ENCODE data around the gene KLHL15. TPM values are rescaled to one million over a fixed set of nuclear protein-coding genes. Genes with fewer than 3 reads are reported as not detected.

KLHL15 gene
- total RNA-seq, 1 donor from 2014 or later, result 3.1 TPM

DNA sequence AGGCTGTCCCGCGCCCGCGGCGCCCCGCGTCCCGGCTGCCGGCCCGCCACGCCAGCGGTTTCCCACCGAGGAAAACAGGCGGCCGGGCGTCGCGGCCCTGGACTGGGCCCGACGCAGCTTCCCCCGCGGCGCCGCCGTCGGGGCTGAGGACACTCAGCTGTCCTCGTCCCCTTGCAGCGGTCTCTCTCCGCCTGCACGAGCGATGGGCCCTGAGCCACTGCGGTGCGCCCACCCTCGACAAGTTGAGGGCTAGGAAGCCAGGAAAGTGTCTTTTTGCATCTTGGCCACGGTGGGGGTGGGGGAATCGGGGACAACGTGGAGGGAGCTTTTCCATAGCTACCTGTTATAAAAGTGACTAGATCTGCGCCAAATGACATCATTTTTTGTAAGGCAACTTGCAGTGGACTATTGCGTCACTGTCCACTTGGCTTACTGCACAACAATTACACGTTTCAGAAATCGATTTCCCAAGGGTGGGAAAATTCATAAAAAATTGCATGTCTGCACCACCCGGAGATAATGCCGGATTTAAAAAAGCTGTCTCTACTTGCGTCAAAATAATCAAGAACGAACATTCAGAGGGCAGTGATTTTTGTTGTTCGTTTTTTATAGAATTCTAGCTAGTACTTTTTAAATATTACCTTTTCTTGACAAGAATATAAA is 1.1 kb downstream of the KLHL15 start:
- TF ChIP-seq, protein P1, sequence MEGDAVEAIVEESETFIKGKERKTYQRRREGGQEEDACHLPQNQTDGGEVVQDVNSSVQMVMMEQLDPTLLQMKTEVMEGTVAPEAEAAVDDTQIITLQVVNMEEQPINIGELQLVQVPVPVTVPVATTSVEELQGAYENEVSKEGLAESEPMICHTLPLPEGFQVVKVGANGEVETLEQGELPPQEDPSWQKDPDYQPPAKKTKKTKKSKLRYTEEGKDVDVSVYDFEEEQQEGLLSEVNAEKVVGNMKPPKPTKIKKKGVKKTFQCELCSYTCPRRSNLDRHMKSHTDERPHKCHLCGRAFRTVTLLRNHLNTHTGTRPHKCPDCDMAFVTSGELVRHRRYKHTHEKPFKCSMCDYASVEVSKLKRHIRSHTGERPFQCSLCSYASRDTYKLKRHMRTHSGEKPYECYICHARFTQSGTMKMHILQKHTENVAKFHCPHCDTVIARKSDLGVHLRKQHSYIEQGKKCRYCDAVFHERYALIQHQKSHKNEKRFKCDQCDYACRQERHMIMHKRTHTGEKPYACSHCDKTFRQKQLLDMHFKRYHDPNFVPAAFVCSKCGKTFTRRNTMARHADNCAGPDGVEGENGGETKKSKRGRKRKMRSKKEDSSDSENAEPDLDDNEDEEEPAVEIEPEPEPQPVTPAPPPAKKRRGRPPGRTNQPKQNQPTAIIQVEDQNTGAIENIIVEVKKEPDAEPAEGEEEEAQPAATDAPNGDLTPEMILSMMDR (IDR thresholded peaks at IDR 0.05), result no peak
- Histone ChIP-seq H3K36me3 (no peaks in the 10 kb centered on the region), H3K27me3 (no peaks in the 10 kb centered on the region), H3K4me1 (no peaks in the 10 kb centered on the region), H3K4me3 (peak overlapping the region; percentile 75 to 94), H3K9me3 (no peaks in the 10 kb centered on the region), H3K27ac (peak overlapping the region; percentile 93 to 96)
- intact Hi-C loops (cut with DNase I), result loop anchor here (1.0 to 10.0 kb wide), 4 partner anchors 28 to 281 kb away; partner anchors contain the start of genes ACOT9, CXorf58, EIF2S3 and SAT1
- DNase-seq (ENCODE audit: low spot score in 2 of 2), result peak in 1 of 2 donors; percentile 66

GRCh38 chrX:24024819-24025740 is 1.9 kb downstream of the KLHL15 start:
- DNase-seq (ENCODE audit: low spot score in 2 of 2), result peak; percentile 43 to 90
- H3K36me3 ChIP-seq, result no peaks in the 10 kb centered on the region
- intact Hi-C loops (cut with DNase I), result loop anchor here (1.0 to 10.0 kb wide), 5 partner anchors 29 to 358 kb away; partner anchors contain the start of genes ACOT9, CXorf58, EIF2S3 and PRDX4
- peak overlapping the region; percentile 93 to 96 for H3K27ac ChIP-seq
- TF ChIP-seq, protein P1 (IDR thresholded peaks at IDR 0.05), result no peak
- peak overlapping the region; percentile 75 to 94 for H3K4me3 ChIP-seq
- H3K27me3 ChIP-seq, result no peaks in the 10 kb centered on the region
- H3K4me1 ChIP-seq, result no peaks in the 10 kb centered on the region
- no peaks in the 10 kb centered on the region for H3K9me3 ChIP-seq

GRCh38 chrX:24023972-24024669 is 2.9 kb downstream of the KLHL15 start:
- no peaks in the 10 kb centered on the region for H3K27me3 ChIP-seq
- no peaks in the 10 kb centered on the region for H3K4me1 ChIP-seq
- no peak for DNase-seq (ENCODE audit: low spot score in 2 of 2)
- H3K27ac ChIP-seq, result peak overlapping the region; percentile 93 to 96
- intact Hi-C loops (cut with DNase I), result loop anchor here (5.0 to 10.0 kb wide), 2 partner anchors 279 to 357 kb away; partner anchors contain the start of genes ACOT9 and PRDX4
- TF ChIP-seq, protein P1 (IDR thresholded peaks at IDR 0.05), result no peak
- H3K36me3 ChIP-seq, result no peaks in the 10 kb centered on the region
- H3K4me3 ChIP-seq, result peak overlapping the region; percentile 75 to 94
- H3K9me3 ChIP-seq, result no peaks in the 10 kb centered on the region

- no peaks in the 10 kb centered on the region for H3K9me3 ChIP-seq
- H3K4me3 ChIP-seq, result peak overlapping the region; percentile 75 to 94
- no peaks in the 10 kb centered on the region for H3K4me1 ChIP-seq
- intact Hi-C loops (cut with DNase I), result loop anchor here (5.0 to 10.0 kb wide), 2 partner anchors 279 to 356 kb away; partner anchors contain the start of genes ACOT9 and PRDX4
- no peak overlapping the region for H3K27ac ChIP-seq
- TF ChIP-seq, protein P1 (IDR thresholded peaks at IDR 0.05), result no peak
- no peak for DNase-seq (ENCODE audit: low spot score in 2 of 2)
- no peaks in the 10 kb centered on the region for H3K27me3 ChIP-seq
- H3K36me3 ChIP-seq, result no peaks in the 10 kb centered on the region
Observed at GRCh38 chrX:24023544-24023943, 3.4 kb downstream of the KLHL15 start.

GRCh38 chrX:24020306-24020876 is 6.6 kb downstream of the KLHL15 start:
- TF ChIP-seq, protein P1 (IDR thresholded peaks at IDR 0.05), result no peak
- Histone ChIP-seq H3K9me3 (no peaks in the 10 kb centered on the region), H3K36me3 (no peaks in the 10 kb centered on the region), H3K4me1 (no peaks in the 10 kb centered on the region), H3K27me3 (no peaks in the 10 kb centered on the region), H3K4me3 (no peak overlapping the region), H3K27ac (peak overlapping the region; percentile 41 to 54)
- intact Hi-C loops (cut with DNase I), result loop anchor here (5.0 to 10.0 kb wide), 2 partner anchors 276 to 353 kb away; partner anchors contain the start of genes ACOT9 and PRDX4
- DNase-seq (ENCODE audit: low spot score in 2 of 2), result no peak
